RWPE1 (cell line): Measurements from ENCODE around the gene VMP1.

Experiments
- CTCF ChIA-PET: fragments of 350-600 bp; sonication (Branson Sonifier 250); formaldehyde crosslinking; extraction: SDS; loops from one replicate; lab custom pipeline; 2021; lab: Yijun Ruan, JAX
- POLR2A ChIA-PET: fragments of 400-600 bp; formaldehyde crosslinking; extraction: SDS; loops from one replicate; lab custom pipeline; 2020; ENCODE audit warnings: antibody characterized with exemption; ENCODE audit not compliant: low non-redundant PET; lab: Yijun Ruan, JAX
- DNase-seq: peaks from one replicate; pipeline ENCODE4 v3.0.0; 2012; ENCODE audit warnings: low spot score
- H3K27ac ChIP-seq: fragments of 450-650 bp; 2 replicates; pipeline ENCODE4 v1.5.1; 2017
- CTCF ChIP-seq: fragments of 450-650 bp; conservative IDR thresholded peaks from 2 replicates; pipeline ENCODE4 v1.5.1; 2017; ENCODE audit warnings: low read depth, mild to moderate bottlenecking

VMP1 gene

GRCh38 chr17:59675231-59675630 is 32.2 kb upstream of the VMP1 start:
- no peak overlapping the region for H3K27ac ChIP-seq
- TF ChIP-seq CTCF: no peak
- DNase-seq: no peak
- ChIA-PET POLR2A (no interaction called here), CTCF (interaction anchor here (1.1 kb wide), 1 partner anchor 8 kb away, joined by 3 read pairs; no protein-coding TSS in a partner anchor)

GRCh38 chr17:59676716-59677115 is 30.7 kb upstream of the VMP1 start:
- TF ChIP-seq CTCF: no peak
- CTCF ChIA-PET: no interaction called here
- POLR2A ChIA-PET: no interaction called here
- H3K27ac ChIP-seq: no peak overlapping the region
- DNase-seq: no peak

- no peak for DNase-seq
- CTCF ChIA-PET: no interaction called here
- no peak overlapping the region for H3K27ac ChIP-seq
- POLR2A ChIA-PET: no interaction called here
- no peak for TF ChIP-seq CTCF
Observed at GRCh38 chr17:59678918-59679317, 28.5 kb upstream of the VMP1 start.

- CTCF ChIA-PET: no interaction called here
- TF ChIP-seq CTCF: no peak
- no peak overlapping the region for H3K27ac ChIP-seq
- POLR2A ChIA-PET: no interaction called here
- no peak for DNase-seq
Observed at GRCh38 chr17:59680314-59680713, 27.1 kb upstream of the VMP1 start.

- no peak for TF ChIP-seq CTCF
- POLR2A ChIA-PET: interaction anchor here (1.5 kb wide), 1 partner anchor 24 kb away, joined by 4 read pairs; the partner anchor contains the start of genes PTRH2 and VMP1
- no peak for DNase-seq
- CTCF ChIA-PET: interaction anchor here (0.8 kb wide), 1 partner anchor 8 kb away, joined by 3 read pairs; no protein-coding TSS in a partner anchor
- H3K27ac ChIP-seq: no peak overlapping the region
Observed at GRCh38 chr17:59683283-59683682, 24.2 kb upstream of the VMP1 start.

GRCh38 chr17:59684967-59685366 is 22.5 kb upstream of the VMP1 start:
- ChIA-PET POLR2A (no interaction called here), CTCF (interaction anchor here (0.5 kb wide), 2 partner anchors 47 to 551 kb away, joined by 3 to 8 read pairs; no protein-coding TSS in a partner anchor)
- DNase-seq: no peak
- TF ChIP-seq CTCF: no peak
- H3K27ac ChIP-seq: no peak overlapping the region
